HEK293 (cell line): ENCODE results near the gene MARCHF9.
"Not testable (repeated sequence)": the region's sequence is repeated elsewhere in the genome, so short reads cannot be mapped to it uniquely, and the experiment has no call there.

Experiments
- CTCF ChIP-seq: fragments of 450-650 bp; formaldehyde crosslinking; IDR thresholded peaks from 2 replicates; pipeline ENCODE4 v1.5.1; 2016; ENCODE audit warnings: missing biosample characterization, missing genetic modification characterization
- HOXA7 ChIP-seq: sonication (generic); formaldehyde crosslinking; IDR thresholded peaks from 2 replicates; pipeline ENCODE4 v1.8.1; 2022; ENCODE audit warnings: missing genetic modification reagents, borderline replicate concordance
- RBAK ChIP-seq: fragments of 450-650 bp; formaldehyde crosslinking; IDR thresholded peaks from 2 replicates; pipeline ENCODE4 v1.5.1; 2016; ENCODE audit warnings: missing biosample characterization, missing genetic modification characterization
- ZBTB17 ChIP-seq: fragments of 450-650 bp; formaldehyde crosslinking; IDR thresholded peaks from 2 replicates; pipeline ENCODE4 v1.5.1; 2016; ENCODE audit warnings: missing biosample characterization, missing genetic modification characterization
- ZNF624 ChIP-seq: fragments of 450-650 bp; formaldehyde crosslinking; IDR thresholded peaks from 2 replicates; pipeline ENCODE4 v1.5.1; 2017; ENCODE audit warnings: missing biosample characterization, missing genetic modification characterization
- TF ChIP-seq, protein P1 (sequence below): fragments of 450-650 bp; formaldehyde crosslinking; IDR thresholded peaks from 2 replicates; pipeline ENCODE4 v1.5.1; 2016; ENCODE audit warnings: missing biosample characterization, missing genetic modification characterization, low read depth

GRCh38 chr12:57721846-57722608 lies 32.9 kb upstream of the MARCHF9 start:
- TF ChIP-seq CTCF (tag by site-specific recombination); HOXA7; ZNF624 (tag by site-specific recombination); RBAK (tag by site-specific recombination); ZBTB17 (tag by site-specific recombination): not testable (repeated sequence)
- TF ChIP-seq, protein P1, sequence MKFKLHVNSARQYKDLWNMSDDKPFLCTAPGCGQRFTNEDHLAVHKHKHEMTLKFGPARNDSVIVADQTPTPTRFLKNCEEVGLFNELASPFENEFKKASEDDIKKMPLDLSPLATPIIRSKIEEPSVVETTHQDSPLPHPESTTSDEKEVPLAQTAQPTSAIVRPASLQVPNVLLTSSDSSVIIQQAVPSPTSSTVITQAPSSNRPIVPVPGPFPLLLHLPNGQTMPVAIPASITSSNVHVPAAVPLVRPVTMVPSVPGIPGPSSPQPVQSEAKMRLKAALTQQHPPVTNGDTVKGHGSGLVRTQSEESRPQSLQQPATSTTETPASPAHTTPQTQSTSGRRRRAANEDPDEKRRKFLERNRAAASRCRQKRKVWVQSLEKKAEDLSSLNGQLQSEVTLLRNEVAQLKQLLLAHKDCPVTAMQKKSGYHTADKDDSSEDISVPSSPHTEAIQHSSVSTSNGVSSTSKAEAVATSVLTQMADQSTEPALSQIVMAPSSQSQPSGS (tag by site-specific recombination), result not testable (repeated sequence)
